PC-3 (cell line): Measurements from ENCODE around the gene TBX10.

Experiments used
- EZH2 ChIP-seq: fragments of 300-600 bp; sonication (generic); IDR thresholded peaks from one replicate; pipeline ENCODE4 v1.6.1; 2017; ENCODE audit warnings: antibody characterized with exemption, mild to moderate bottlenecking, low read length; ENCODE audit not compliant: unreplicated experiment
- TF ChIP-seq, protein P1 (sequence below): fragments of 300-600 bp; sonication (generic); conservative IDR thresholded peaks from 2 replicates; pipeline ENCODE4 v1.5.1; 2017; ENCODE audit warnings: antibody characterized with exemption, low read depth, mild to moderate bottlenecking, low read length

DNA sequence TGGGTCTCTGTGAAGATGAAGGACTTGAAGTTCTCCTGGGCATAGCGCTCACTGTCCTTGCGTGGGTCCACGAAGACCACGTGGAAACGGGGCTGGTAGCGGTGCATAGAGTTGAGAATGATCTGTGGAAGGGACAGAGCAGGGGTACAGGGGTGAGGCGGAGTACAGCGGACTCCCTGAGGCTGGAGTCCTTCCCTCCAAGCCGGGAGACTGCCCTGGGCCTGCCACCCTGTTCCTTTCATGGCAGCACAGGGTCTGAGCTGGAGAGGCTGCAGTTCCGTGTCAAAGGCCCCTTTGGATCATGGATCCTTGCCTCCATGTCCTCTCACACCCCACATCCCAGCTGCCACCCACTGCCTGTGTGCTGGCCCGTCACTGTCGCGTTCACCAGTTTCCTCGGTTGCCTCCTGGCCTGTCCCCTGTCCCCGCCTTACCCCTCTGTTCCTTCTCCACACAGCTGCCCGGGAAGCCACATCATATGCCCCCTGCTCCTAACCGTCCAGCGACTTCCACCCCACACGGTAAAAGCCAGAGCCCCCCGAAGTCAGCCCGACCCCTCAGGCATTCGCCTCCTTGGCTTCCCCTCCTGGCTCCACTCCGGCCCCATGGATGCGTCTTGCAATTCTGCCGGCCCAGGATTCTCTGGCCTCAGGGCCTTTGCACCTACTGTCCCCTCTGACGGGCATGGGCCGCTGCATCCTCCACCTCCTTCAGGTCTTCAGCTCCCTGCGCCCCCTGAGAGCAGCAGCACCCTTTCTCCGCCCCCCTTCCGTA is 6.4 kb downstream of the TBX10 start:
- TF ChIP-seq, protein P1, sequence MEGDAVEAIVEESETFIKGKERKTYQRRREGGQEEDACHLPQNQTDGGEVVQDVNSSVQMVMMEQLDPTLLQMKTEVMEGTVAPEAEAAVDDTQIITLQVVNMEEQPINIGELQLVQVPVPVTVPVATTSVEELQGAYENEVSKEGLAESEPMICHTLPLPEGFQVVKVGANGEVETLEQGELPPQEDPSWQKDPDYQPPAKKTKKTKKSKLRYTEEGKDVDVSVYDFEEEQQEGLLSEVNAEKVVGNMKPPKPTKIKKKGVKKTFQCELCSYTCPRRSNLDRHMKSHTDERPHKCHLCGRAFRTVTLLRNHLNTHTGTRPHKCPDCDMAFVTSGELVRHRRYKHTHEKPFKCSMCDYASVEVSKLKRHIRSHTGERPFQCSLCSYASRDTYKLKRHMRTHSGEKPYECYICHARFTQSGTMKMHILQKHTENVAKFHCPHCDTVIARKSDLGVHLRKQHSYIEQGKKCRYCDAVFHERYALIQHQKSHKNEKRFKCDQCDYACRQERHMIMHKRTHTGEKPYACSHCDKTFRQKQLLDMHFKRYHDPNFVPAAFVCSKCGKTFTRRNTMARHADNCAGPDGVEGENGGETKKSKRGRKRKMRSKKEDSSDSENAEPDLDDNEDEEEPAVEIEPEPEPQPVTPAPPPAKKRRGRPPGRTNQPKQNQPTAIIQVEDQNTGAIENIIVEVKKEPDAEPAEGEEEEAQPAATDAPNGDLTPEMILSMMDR: no peak
- TF ChIP-seq EZH2: no peak
